SK-N-MC (cell line): ENCODE results near the gene JDP2.

Source experiments
- DNase-seq: peaks from one replicate; pipeline ENCODE4 v3.0.0-alpha.2; 2011; ENCODE audit warnings: low read depth, low spot score
- H3K27ac ChIP-seq: fragments of 200-600 bp; sonication (generic); 2 replicates; pipeline ENCODE4 v1.5.1; 2016; ENCODE audit warnings: mixed run types
- H3K36me3 ChIP-seq: fragments of 200-600 bp; sonication (generic); 2 replicates; pipeline ENCODE4 v1.6.1; 2017; ENCODE audit warnings: antibody characterized with exemption, low read length, mixed read lengths; ENCODE audit not compliant: insufficient read depth
- H3K4me3 ChIP-seq: fragments of 200-600 bp; sonication (generic); 2 replicates; pipeline ENCODE4 v1.5.1; 2016
- H3K9ac ChIP-seq: fragments of 200-600 bp; sonication (generic); 2 replicates; pipeline ENCODE4 v1.8.0; 2017; ENCODE audit warnings: mixed run types, mixed read lengths; ENCODE audit not compliant: insufficient read length
- H3K9me3 ChIP-seq: fragments of 200-600 bp; sonication (generic); 2 replicates; pipeline ENCODE4 v1.6.1; 2017; ENCODE audit warnings: low read depth, mild to moderate bottlenecking, antibody characterized with exemption, low read length, moderate library complexity, mixed read lengths
- EZH2 ChIP-seq: fragments of 200-600 bp; sonication (generic); IDR thresholded peaks from one replicate; pipeline ENCODE4 v1.6.1; 2017; ENCODE audit warnings: antibody characterized with exemption
- FOXP2 ChIP-seq: optimal IDR thresholded peaks from 2 replicates; pipeline ENCODE3; 2011; ENCODE audit warnings: mild to moderate bottlenecking, moderate library complexity; ENCODE audit not compliant: insufficient read depth; ENCODE audit errors: extremely low read length, control extremely low read depth
- POLR2AphosphoS5 ChIP-seq: IDR thresholded peaks from 2 replicates; pipeline ENCODE4 v1.6.1; 2012; ENCODE audit warnings: mild to moderate bottlenecking, low read depth, low read length, borderline replicate concordance

JDP2 gene

DNA sequence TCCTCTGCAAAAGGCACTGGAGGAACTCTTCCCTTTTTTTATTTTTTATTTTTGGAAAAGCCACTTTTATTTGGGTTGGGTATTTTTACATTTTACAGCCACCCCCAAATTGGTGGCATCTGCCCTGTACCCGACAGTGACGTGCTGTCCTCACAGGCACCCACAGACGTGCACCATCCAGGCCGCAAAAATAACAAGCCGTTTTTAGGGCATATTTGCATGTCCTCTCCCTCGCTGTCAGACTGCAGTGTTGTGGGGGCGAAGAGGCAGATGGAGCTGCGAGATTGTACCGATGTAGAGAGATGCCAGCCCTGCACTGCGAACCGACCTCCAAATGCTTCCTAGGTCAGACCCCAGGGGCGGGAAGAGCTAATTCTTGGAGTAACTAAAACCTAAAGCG, 12.2 kb downstream of the JDP2 start:
- no peak overlapping the region for H3K4me3 ChIP-seq
- DNase-seq: no peak
- H3K36me3 ChIP-seq: peaks cover 92% of the 10 kb centered on the region
- H3K9ac ChIP-seq: no peak overlapping the region
- H3K27ac ChIP-seq: no peak overlapping the region
- TF ChIP-seq EZH2: no peak
- TF ChIP-seq FOXP2: no peak
- no peak for TF ChIP-seq POLR2AphosphoS5
- H3K9me3 ChIP-seq: no peaks in the 10 kb centered on the region

DNA sequence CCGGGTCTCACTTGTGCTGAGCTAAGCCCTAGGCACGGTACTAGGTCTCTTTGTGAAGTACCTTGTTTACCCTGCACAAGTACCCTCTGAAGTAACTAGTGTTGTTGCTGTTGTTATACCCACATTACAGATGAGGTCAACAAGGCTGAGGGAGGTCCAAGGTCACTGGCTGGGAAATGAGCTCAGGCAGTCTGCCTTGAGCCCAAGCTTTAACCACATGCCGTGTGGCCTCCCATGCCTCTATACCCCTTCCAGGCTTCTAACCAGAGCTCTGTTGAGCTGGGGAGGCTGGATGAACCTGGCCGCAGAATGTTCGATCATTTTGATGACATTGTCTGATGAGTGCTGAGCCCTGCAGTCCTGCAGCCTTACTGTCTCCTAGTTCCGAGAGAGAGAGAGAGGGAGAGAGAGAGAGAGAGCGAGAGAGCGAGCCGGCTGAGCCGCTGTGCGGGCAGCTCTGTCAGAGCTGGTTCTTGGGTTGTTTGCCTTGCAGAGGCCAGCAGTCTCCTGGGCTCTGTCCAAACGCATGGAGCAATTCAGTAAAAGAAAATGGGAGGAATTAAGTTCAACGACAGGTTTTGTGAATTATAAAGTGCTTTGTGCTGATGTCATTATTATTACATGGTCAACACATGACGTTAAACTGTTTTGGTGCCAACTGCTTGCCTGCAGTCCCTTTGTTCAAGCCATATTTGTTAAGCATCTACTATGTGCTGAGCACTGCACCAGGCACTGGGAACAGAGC, 13.1 kb downstream of the JDP2 start:
- Histone ChIP-seq H3K9ac (no peak overlapping the region), H3K27ac (0 out of 2 replicates have a peak overlapping the region, but pooled peaks have one; percentile 5), H3K9me3 (no peaks in the 10 kb centered on the region), H3K36me3 (peaks cover 94% of the 10 kb centered on the region), H3K4me3 (no peak overlapping the region)
- no peak for DNase-seq
- TF ChIP-seq FOXP2: no peak
- no peak for TF ChIP-seq EZH2
- no peak for TF ChIP-seq POLR2AphosphoS5

DNA sequence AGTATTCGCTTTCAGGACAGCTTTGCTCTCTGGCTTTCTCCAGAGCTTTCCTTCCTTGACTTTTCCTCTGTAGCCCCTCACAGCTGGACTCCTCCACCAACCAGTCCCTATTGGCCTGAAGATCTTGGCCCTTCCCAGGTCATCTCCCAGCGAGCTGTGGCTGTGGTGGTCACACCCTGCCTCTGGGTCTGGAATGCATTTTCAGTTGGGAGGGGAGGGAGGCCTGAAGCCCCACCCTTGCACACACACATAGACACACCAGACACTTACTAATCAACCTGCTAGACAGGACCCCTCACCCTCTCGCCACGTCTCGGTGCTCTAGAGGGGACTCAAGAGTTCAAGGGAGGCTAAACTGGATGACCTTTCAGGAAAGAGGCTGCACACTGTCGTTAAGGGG, 13.9 kb downstream of the JDP2 start:
- Histone ChIP-seq H3K4me3 (no peak overlapping the region), H3K9me3 (no peaks in the 10 kb centered on the region), H3K36me3 (peaks cover 91% of the 10 kb centered on the region), H3K27ac (peak overlapping the region; percentile 23), H3K9ac (no peak overlapping the region)
- no peak for DNase-seq
- no peak for TF ChIP-seq POLR2AphosphoS5
- TF ChIP-seq FOXP2: no peak
- no peak for TF ChIP-seq EZH2

DNA sequence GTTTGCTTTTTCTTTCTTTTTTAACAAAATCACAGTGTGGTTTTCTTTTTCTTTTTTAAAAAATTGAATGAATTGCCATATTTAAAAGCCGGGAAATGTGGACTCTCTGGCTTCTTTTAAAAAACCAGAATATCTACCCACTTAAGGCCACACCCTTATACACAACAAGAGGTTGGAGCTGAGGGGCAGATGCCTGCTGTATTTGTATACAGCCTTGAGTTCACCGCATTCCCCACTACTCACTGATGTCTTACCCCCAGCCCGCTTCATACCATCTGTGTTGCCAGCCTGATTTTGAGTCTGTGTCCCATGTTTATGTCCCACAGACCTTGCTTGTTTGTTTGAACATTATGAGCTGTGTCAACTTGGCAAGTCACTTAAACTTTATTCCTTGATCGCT, 14.3 kb downstream of the JDP2 start:
- Histone ChIP-seq H3K36me3 (peaks cover 90% of the 10 kb centered on the region), H3K27ac (peak overlapping the region; percentile 23), H3K9ac (no peak overlapping the region), H3K9me3 (no peaks in the 10 kb centered on the region), H3K4me3 (no peak overlapping the region)
- TF ChIP-seq FOXP2 (no peak), POLR2AphosphoS5 (no peak), EZH2 (no peak)
- no peak for DNase-seq

DNA sequence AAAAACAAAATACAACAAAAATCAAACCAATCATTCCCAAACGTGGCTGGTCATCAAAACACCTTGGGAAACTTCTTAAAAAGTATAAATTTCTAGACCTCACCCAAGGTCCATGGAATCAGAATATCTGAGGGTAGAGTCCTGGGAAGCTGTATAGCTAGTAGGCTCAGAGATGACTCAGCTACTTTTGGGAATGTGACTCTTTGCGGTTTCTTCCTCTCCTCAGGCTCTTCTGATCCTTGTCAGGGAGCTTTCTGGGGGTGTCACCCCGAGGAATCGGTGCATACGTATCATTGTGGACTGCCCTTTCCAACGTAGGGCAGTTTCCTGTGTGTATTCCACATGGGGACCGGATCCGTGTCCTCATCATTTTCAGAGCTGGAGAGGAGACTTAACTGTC, 14.8 kb downstream of the JDP2 start:
- DNase-seq: peak; percentile 37
- Histone ChIP-seq H3K9me3 (no peaks in the 10 kb centered on the region), H3K9ac (no peak overlapping the region), H3K36me3 (peaks cover 85% of the 10 kb centered on the region), H3K27ac (peak overlapping the region; percentile 23), H3K4me3 (0 out of 2 replicates have a peak overlapping the region, but pooled peaks have one; percentile 2)
- TF ChIP-seq POLR2AphosphoS5 (peak; percentile 38; the same call in 1 of the 2 replicates), EZH2 (no peak)

DNA sequence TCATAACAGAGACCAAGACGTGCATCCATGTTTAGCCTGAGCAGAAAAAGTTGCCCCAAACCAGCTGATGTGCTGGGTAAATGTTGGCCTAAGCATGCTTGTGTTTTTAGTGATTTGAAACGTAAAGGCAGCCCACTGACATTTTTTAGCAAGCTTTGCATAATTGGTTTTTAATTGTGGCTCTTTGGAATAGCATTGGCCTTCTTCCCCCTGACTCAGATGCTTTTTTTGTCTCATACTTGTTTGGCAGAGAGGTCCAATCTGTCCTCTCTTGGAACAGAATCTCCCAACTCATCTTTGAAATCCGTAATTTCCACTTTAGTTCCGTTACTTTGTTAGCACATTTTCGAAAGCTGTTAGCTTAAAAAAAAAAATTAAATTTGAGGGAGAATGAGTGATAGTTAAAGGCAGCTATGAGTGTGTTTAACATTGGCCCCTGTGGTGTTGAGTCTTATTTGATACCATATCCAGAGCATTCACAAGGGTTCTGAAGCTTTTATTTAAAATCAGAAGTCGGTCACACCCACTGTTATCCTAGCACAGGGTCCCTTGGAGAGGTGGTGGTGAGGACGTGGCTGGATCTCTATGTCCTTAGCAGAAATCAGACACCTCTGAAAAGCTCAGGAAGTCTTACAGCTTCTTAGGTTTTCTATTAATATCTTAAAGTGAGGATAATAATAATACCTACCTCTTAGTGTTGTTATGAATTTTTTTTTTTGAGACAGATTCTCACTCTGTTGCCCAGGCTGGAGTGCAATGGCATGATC, 15.6 kb downstream of the JDP2 start:
- Histone ChIP-seq H3K36me3 (peaks cover 83% of the 10 kb centered on the region), H3K9ac (no peak overlapping the region), H3K27ac (peak overlapping the region; percentile 23), H3K4me3 (no peak overlapping the region), H3K9me3 (no peaks in the 10 kb centered on the region)
- no peak for DNase-seq
- TF ChIP-seq FOXP2: no peak
- no peak for TF ChIP-seq POLR2AphosphoS5
- no peak for TF ChIP-seq EZH2

DNA sequence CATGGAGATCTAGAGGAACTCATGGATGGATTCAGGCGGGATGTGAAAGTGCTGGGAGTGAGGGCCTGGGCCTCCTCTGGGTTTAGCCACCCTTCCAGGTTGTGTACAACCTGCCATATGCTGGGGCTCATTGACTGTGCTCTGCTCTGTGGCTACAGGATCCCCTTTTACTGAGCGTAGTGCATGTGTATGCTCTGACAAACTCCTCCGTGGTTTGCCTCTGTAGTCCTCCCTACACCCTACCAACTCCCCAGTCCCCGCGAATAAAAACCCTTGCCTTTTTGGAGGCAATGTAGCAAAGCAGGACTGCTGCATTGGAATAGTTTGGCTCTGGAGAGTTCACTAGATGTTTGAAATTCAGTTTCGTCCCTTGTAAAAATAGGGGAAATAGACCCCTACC, 17.4 kb downstream of the JDP2 start:
- no peak for DNase-seq
- peaks cover 71% of the 10 kb centered on the region for H3K36me3 ChIP-seq
- TF ChIP-seq EZH2 (no peak), FOXP2 (no peak), POLR2AphosphoS5 (no peak)
- H3K27ac ChIP-seq: 0 out of 2 replicates have a peak overlapping the region, but pooled peaks have one; percentile 16
- no peak overlapping the region for H3K9ac ChIP-seq
- no peak overlapping the region for H3K4me3 ChIP-seq
- no peaks in the 10 kb centered on the region for H3K9me3 ChIP-seq

DNA sequence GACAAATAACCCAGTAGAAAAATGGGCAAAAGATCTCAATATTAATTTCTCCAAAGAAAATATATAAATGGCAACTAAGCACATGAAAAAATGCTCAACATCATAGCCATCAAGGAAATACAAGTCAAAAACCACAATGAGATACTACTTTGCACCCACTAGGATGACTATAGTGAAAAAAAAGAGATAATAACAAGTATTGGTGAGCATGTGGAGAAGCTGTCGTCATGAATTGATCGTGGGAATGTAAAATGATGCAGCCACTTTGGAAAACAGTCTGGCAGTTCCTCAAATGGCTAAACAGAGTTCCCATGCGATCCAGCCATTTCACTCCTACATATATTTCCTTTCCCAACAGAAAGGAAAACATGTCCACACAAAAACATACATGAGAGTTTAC, 18.1 kb downstream of the JDP2 start:
- TF ChIP-seq FOXP2 (no peak), EZH2 (no peak), POLR2AphosphoS5 (no peak)
- Histone ChIP-seq H3K9ac (no peak overlapping the region), H3K36me3 (peaks cover 63% of the 10 kb centered on the region), H3K9me3 (no peaks in the 10 kb centered on the region), H3K27ac (no peak overlapping the region), H3K4me3 (no peak overlapping the region)
- no peak for DNase-seq
